GM13976 (cell line): ENCODE data around the gene BCL11B.

Experiments used
- DNase-seq: peaks from one replicate; pipeline ENCODE4 v3.0.0; 2012; ENCODE audit warnings: low spot score
- in situ Hi-C: fragments of 300-500 bp; cut with MboI; formaldehyde crosslinking; loops from one replicate; pipeline ENCODE4 v1.12.0; 2022; ENCODE audit warnings: low sequenced_read_pairs, mixed read lengths, inconsistent platforms; ENCODE audit not compliant: unreplicated experiment
- TF ChIP-seq, protein P1 (sequence below): IDR thresholded peaks from 2 replicates; pipeline ENCODE4 v1.5.1; 2012; ENCODE audit warnings: borderline replicate concordance, mild to moderate bottlenecking; ENCODE audit not compliant: insufficient read depth; ENCODE audit errors: extremely low read depth, missing control alignments, control extremely low read depth

BCL11B gene

DNA sequence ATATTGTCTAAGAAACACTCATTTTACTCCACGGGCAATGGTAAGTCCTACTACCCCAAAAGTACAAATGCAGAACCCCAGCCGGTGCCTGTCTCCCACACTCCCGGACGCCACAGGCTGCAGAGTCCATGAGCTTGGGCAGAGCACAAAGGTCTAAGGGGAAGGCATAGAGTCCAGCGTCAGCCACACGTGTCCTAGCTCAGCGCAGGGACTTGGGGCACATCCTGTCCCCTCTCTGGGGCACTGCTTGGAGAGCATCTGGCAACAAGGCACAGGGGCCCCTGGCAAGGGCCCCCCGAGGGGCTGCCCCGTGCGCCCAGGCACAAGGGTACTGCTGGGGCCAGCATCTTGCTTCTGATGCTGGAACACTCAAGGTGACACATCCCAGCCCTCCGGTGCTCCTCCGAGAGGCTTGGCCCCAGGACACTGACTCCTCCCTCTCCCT, 58.4 kb downstream of the BCL11B start:
- no peak for DNase-seq
- in situ Hi-C loops = no loop called here
- TF ChIP-seq, protein P1, sequence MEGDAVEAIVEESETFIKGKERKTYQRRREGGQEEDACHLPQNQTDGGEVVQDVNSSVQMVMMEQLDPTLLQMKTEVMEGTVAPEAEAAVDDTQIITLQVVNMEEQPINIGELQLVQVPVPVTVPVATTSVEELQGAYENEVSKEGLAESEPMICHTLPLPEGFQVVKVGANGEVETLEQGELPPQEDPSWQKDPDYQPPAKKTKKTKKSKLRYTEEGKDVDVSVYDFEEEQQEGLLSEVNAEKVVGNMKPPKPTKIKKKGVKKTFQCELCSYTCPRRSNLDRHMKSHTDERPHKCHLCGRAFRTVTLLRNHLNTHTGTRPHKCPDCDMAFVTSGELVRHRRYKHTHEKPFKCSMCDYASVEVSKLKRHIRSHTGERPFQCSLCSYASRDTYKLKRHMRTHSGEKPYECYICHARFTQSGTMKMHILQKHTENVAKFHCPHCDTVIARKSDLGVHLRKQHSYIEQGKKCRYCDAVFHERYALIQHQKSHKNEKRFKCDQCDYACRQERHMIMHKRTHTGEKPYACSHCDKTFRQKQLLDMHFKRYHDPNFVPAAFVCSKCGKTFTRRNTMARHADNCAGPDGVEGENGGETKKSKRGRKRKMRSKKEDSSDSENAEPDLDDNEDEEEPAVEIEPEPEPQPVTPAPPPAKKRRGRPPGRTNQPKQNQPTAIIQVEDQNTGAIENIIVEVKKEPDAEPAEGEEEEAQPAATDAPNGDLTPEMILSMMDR = no peak

DNA sequence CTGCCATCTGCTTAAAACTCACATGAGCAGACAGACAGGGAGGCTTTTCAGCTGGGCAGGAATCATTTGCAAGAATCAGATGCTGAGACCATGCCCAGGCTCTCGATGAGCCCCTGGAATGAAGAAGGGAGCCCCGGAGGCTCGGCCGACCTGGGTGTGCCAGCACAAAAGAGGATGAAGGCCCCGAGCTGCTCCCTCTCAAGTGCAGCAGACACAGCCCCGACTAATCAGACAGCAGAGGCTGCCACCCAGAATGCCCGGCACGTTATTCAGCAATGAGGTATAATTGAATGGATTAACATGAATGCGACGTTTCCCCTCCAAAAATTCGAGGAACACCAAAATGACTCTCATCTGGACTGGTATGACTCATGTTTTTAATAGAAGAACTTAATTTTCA, 58.9 kb downstream of the BCL11B start:
- TF ChIP-seq, protein P1 = no peak

DNA sequence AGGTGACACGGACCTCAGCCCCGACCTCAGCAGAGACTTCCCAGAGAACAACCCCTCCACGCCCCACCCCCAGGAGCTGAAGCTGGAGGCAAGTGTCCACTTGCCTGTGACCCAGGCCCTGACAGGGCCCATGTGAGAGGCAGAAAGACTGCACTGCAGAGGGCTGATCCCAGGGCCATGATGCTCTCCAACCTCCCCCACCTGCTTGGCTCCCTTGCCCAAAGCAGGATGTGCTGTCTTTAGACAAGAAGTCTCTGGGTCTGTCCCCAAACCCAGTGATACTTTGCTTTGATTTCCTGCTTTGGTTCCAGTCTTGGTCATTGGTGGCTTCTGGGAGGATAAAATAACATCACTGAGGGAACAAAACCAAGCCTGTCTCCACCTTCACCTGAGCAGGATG, 59.4 kb downstream of the BCL11B start:
- in situ Hi-C loops = no loop called here
- TF ChIP-seq, protein P1 = no peak
- DNase-seq = no peak

More for the DNA sequence above, 58.9 kb downstream of the BCL11B start:
- in situ Hi-C loops = no loop called here
- no peak for DNase-seq

DNA sequence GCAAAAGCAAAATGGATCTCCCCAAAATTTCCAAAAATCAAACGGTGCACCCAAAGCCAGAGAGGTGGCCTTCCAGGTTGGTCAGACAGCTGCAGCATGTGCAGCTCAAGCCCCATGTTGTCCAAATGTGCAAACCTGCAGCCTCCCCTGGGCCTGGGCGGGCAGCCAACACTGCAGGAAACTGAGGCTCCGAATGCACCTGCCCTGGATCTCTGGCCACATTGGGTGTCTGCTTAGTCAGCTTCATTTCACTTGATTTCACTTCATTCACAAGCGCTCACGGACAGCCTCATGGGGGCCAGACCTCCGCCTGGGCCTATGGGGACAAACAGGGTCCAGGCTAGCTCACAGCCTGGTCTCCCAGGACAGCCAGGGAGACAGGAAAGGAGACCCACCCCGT, 59.8 kb downstream of the BCL11B start:
- DNase-seq = no peak

DNA sequence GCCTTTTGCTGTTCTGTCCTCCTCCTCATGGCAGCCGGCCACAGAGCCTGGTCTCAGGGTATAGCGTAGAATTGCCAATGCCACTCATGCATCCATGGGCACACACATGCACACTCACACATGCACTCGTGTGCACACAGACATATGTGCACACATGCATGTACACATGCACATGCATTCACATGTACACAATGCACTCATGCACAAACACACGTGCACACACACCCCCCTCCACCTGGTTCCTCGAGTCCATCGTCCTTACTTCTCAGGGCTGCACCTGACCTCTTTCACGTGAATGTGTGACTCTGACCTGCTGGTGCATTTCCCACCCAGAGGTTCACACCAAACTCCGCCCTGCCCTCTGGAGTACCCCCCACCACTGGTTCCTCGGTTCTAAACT, 60.6 kb downstream of the BCL11B start:
- TF ChIP-seq, protein P1 = no peak
- in situ Hi-C loops = no loop called here
- no peak for DNase-seq

More for the DNA sequence above, 59.8 kb downstream of the BCL11B start:
- in situ Hi-C loops = no loop called here
- TF ChIP-seq, protein P1 = no peak

DNA sequence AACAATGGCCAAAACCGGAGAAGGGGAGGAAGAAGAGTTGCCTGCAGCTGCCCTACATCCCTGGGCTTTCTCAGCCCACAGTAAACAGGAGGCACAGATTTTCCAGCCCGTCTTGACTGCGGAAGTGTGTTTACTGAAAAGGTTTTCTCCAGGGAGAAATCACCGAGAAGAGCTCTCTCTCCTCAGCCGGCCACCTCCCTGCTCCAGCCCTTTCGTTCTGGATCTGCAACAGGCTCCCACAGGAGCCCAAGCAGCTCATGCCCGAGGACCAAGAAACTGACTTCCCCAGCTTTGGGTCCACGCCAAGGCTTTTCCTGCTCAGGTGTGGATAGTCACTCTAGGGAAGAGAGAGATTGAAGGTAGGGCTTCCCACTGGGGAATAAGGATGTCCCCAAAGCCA, 61.7 kb downstream of the BCL11B start:
- in situ Hi-C loops = no loop called here
- TF ChIP-seq, protein P1 = no peak
- DNase-seq = no peak

DNA sequence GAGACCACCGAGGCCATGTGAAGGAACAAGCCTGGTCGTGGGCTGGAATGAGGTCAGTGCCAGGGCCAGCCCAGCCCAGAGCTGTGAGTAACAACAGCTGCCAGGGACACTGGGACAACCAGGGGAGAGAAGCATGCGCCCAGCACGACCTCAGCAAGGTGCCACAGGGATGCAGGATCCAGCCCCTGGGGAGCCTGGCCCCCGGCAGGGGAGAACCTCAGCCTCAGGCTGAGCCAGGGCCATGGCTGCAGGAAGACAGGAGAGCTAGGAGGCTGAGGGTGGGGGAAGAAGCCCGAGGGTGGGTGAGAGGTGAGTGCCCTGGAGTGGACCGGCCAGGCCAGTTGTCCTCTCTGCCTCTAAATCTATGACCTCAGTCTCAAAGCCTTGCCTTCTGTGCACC, 62.6 kb downstream of the BCL11B start:
- no peak for DNase-seq
- TF ChIP-seq, protein P1 = no peak
- in situ Hi-C loops = no loop called here
